ENCODE measurements around the gene CPNE7.

GRCh38 chr16:89554343-89554742 is 21.2 kb upstream of the CPNE7 start:
- TF ChIP-seq HNRNPK (IDR thresholded peaks at IDR 0.05; ENCODE audit: low read depth, low read length, poor library complexity, severe bottlenecking) (no peak), RCOR1 (IDR thresholded peaks at IDR 0.05; ENCODE audit: borderline replicate concordance in 1 of 2, low read depth in 2 of 2, low read length in 2 of 2) (no peak), HDAC2 (IDR thresholded peaks at IDR 0.05) (no peak), REST (IDR thresholded peaks at IDR 0.05; ENCODE audit: borderline replicate concordance) (no peak), REST (CRISPR knock-in tag; IDR thresholded peaks at IDR 0.05; ENCODE audit: low read depth) (no peak), SMAD3 (CRISPR knock-in tag; conservative IDR thresholded peaks at IDR 0.05) (no peak), RFX5 (IDR thresholded peaks at IDR 0.05; ENCODE audit: low read depth, low read length) (no peak), XRCC3 (IDR thresholded peaks at IDR 0.05) (no peak), CREM (IDR thresholded peaks at IDR 0.05; ENCODE audit: low read depth) (no peak), CTCF (IDR thresholded peaks at IDR 0.05 in 2 of 3, conservative IDR thresholded peaks at IDR 0.05 in 1 of 3; ENCODE audit: insufficient read depth in 2 of 3, low read depth in 1 of 3, low read length in 3 of 3) (no peak), CHD7 (IDR thresholded peaks at IDR 0.05; ENCODE audit: low read depth, low read length) (no peak), MYC (IDR thresholded peaks at IDR 0.05; ENCODE audit: low read depth, low read length) (no peak), MYC (CRISPR knock-in tag; IDR thresholded peaks at IDR 0.05; ENCODE audit: borderline replicate concordance, low read depth) (no peak), TEAD4 (IDR thresholded peaks at IDR 0.05; ENCODE audit: low read length) (no peak), TEAD4 (CRISPR knock-in tag; IDR thresholded peaks at IDR 0.05; ENCODE audit: borderline replicate concordance) (no peak), SMC3 (conservative IDR thresholded peaks at IDR 0.05; ENCODE audit: insufficient read depth, low read depth, low read length) (no peak), DNMT1 (IDR thresholded peaks at IDR 0.05) (no peak)

Measured in K562 (cell line).